ENCODE measurements around the gene CACNA2D4.

CACNA2D4 gene

GRCh38 chr12:1793426-1794210 lies 124.8 kb downstream of the CACNA2D4 start:
- in situ Hi-C loops (cut with MboI; ENCODE audit: low sequenced_read_pairs), result no loop called here

DNA sequence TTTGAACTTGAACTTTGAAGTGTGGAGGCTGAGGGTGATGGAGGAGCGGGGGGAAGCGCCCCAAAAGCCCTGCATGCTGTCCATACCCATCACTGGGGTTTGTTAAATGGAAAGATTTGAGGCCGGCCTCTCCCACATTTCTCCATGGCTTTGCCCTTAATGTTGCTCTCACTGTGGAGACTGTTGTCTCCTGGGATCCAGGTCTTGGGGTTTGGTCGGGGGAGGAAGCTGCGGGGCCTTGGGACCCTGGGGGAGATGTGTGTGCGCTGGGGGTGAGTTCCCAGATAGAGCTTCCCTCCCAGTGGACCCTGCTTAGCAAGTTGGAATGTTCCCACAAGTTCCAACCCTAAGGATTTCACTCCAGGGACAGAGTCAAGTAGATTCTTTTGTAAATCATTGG lies 126.0 kb downstream of the CACNA2D4 start:
- in situ Hi-C loops (cut with MboI; ENCODE audit: low sequenced_read_pairs), result no loop called here

DNA sequence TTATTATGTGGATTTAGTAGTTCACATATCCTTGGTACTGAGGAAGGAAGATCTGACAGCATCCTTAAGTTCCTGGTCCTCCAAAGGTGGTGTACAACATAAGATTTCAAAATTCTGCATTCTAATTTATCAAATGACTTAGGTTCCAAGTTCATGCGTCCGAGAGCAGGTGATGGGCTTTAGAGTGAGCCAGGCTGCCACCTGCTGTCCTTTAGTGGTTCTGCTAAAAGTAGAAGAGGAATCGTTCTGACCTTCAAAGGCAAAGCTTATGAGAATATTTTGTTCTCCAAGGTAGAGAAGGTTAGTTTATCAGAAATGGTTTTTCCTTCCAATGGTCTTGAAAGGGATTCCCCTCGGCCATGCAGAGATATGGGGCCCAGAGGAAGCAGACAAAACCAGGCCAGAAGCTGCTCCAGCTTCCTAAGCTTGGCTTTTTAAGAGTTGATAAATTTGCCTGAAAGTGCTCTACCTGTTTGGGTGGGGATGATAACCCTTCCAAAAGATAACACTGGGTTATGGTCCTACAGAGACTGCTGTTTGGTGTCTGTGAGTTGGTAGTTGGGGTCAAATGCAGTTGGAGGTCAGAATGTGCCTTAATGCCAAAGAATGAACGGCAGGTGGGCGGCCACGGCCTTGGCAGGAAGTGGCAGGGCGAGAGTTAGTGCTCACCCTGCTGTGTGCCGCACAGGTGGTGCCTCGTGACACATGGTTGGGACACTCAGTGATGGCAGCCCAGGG lies 127.2 kb downstream of the CACNA2D4 start:
- in situ Hi-C loops (cut with MboI; ENCODE audit: low sequenced_read_pairs), result no loop called here

- in situ Hi-C loops (cut with MboI; ENCODE audit: low sequenced_read_pairs), result no loop called here
Measured at GRCh38 chr12:1790444-1790843, 128.0 kb downstream of the CACNA2D4 start.

DNA sequence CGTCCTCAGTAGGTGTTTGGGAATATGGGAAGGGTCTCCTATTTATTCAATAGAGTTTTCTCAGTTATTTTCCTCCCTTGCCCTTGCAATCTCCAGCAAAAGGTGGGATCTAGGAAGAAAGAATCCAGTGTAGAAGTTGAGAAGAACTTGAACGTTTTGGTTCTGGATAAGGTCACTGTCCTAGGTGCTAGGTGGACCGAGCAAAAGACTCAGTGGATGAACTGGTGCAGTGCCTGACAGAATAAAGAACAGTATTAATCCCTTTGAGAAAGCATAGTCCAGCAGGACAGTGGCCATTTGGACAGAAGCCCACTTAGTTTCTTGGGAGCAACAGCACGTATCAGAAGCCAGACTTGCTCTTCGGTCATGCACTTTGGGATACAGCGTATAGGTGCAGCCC lies 130.7 kb downstream of the CACNA2D4 start:
- in situ Hi-C loops (cut with MboI; ENCODE audit: low sequenced_read_pairs), result no loop called here

DNA sequence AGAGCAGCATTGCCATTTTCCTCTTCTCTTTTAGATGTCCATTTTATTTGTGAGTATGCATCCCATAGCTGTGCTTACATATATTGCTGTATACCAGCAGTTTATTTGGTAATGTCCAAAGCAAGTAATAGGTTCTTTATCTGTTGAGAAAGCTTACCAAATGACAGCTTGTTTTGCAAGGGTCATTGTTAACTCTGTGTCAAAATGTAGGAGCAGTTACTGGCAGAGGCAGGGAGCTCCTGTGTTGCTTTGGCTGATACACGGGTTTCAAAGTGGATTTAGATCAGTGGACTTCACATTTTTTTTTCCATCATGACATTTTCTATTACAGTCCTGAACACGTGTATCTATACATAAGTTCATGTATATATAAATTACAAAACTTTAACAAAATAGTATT lies 136.2 kb downstream of the CACNA2D4 start:
- in situ Hi-C loops (cut with MboI; ENCODE audit: low sequenced_read_pairs), result no loop called here

DNA sequence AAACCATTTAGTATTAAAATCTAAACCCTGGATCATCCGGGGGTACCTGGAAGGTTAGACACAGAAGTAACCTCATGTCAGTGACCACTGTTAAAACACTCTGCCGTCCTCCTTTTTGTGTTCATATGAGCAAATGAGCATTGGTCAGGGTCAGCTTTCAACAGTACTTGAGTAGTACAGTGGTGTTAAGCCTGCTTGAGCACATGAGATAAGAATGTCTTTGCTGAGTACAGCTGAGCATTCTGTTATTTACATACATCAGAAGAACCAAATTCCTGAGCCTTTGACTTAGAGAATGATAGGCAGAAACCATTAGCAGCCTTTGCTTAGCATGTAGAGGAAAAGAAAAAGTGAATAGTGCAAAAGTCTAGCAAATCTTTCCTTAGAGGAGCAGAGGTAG lies 136.7 kb downstream of the CACNA2D4 start:
- in situ Hi-C loops (cut with MboI; ENCODE audit: low sequenced_read_pairs), result no loop called here

DNA sequence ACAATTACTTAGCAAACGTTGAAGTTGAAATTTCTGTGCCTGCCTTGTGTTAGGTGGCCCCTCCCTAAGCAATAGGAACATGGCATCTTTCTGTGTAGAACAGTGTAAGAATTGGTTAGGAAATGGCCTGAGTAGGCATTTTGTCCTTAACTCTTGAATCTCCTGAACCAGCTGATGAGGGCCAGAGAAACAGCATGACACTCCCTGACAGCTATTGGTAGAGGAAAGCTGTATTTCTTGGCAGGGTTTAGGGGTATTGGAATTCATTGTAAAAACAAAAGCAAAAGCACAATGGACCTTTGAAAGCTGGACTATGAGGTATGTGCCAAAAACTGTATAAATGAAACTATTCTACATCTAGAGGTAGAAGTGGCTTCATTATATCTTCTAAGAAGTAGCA lies 138.7 kb downstream of the CACNA2D4 start:
- in situ Hi-C loops (cut with MboI; ENCODE audit: low sequenced_read_pairs), result no loop called here

- in situ Hi-C loops (cut with MboI; ENCODE audit: low sequenced_read_pairs), result no loop called here
Measured at GRCh38 chr12:1778911-1779310, 139.5 kb downstream of the CACNA2D4 start.

GRCh38 chr12:1777798-1778197 lies 140.7 kb downstream of the CACNA2D4 start:
- in situ Hi-C loops (cut with MboI; ENCODE audit: low sequenced_read_pairs), result no loop called here

- in situ Hi-C loops (cut with MboI; ENCODE audit: low sequenced_read_pairs), result no loop called here
Measured at GRCh38 chr12:1776170-1776921, 142.1 kb downstream of the CACNA2D4 start.

- in situ Hi-C loops (cut with MboI; ENCODE audit: low sequenced_read_pairs), result no loop called here
Measured at GRCh38 chr12:1773937-1774655, 144.4 kb downstream of the CACNA2D4 start.

DNA sequence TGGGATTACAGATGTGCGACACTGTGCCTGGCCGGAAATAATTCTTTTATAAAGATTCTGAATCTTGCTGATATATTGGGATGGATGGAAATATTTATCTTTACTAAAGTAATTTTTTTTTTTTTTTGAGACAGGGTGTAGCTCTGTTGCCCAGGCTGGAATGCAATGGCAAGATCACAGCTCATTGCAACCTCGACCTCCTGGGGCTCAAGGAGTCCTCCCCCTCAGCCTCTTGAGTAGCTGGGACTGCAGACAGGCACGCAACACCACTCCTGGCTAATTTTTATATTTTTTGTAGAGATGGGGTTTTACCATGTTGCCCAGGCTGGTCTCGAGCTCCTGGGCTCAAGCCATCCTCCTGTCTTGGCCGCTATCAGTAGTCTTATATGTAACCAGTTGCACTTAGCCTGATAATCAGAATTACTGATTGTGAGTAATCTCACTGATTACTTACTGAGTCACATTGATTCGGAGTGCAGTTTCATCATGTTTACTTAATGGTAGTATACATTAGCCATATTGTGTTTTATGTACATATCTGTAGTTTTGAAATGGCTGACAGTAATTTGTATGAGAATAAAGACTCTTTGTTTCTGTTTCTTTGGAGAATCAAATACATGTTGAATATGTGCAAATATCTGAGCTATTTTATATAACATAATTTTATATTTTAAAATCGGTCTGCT lies 148.5 kb downstream of the CACNA2D4 start:
- in situ Hi-C loops (cut with MboI; ENCODE audit: low sequenced_read_pairs), result no loop called here

DNA sequence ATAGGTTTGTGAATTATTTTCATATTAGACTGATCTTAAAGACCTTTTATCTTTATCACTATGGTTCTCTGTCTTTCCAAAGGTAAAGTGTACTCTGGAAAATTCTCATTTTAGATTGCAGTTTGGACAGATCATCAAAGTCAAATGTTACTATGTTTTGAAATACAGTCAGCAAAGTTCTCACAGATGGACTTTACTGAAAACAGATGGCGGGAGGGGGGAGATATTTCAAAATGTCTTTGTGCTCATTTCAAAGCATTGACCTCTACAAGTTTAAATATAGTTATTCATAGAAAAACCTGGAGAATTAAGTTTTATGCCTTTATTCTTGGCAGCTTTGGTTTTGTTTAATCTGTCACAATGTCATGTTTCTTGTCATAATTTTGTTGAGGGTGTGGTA lies 149.8 kb downstream of the CACNA2D4 start:
- in situ Hi-C loops (cut with MboI; ENCODE audit: low sequenced_read_pairs), result no loop called here

- in situ Hi-C loops (cut with MboI; ENCODE audit: low sequenced_read_pairs), result no loop called here
Measured at GRCh38 chr12:1767407-1768090, 150.9 kb downstream of the CACNA2D4 start.

- in situ Hi-C loops (cut with MboI; ENCODE audit: low sequenced_read_pairs), result no loop called here
Measured at GRCh38 chr12:1766110-1766509, 152.3 kb downstream of the CACNA2D4 start.

GRCh38 chr12:1763153-1763552 lies 155.3 kb downstream of the CACNA2D4 start:
- in situ Hi-C loops (cut with MboI; ENCODE audit: low sequenced_read_pairs), result no loop called here

GRCh38 chr12:1761857-1762256 lies 156.6 kb downstream of the CACNA2D4 start:
- in situ Hi-C loops (cut with MboI; ENCODE audit: low sequenced_read_pairs), result no loop called here

GRCh38 chr12:1760566-1761382 lies 157.7 kb downstream of the CACNA2D4 start:
- in situ Hi-C loops (cut with MboI; ENCODE audit: low sequenced_read_pairs), result no loop called here
